ENCODE measurements around the gene HAS3.
"Not testable (repeated sequence)": the region's sequence is repeated elsewhere in the genome, so short reads cannot be mapped to it uniquely, and the experiment has no call there.

GRCh38 chr16:69139464-69139863, 34.0 kb downstream of the HAS3 start:
- TF ChIP-seq, protein P1, sequence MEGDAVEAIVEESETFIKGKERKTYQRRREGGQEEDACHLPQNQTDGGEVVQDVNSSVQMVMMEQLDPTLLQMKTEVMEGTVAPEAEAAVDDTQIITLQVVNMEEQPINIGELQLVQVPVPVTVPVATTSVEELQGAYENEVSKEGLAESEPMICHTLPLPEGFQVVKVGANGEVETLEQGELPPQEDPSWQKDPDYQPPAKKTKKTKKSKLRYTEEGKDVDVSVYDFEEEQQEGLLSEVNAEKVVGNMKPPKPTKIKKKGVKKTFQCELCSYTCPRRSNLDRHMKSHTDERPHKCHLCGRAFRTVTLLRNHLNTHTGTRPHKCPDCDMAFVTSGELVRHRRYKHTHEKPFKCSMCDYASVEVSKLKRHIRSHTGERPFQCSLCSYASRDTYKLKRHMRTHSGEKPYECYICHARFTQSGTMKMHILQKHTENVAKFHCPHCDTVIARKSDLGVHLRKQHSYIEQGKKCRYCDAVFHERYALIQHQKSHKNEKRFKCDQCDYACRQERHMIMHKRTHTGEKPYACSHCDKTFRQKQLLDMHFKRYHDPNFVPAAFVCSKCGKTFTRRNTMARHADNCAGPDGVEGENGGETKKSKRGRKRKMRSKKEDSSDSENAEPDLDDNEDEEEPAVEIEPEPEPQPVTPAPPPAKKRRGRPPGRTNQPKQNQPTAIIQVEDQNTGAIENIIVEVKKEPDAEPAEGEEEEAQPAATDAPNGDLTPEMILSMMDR (conservative IDR thresholded peaks at IDR 0.05; ENCODE audit: low read depth, low read length) = not testable (repeated sequence)
- not testable (repeated sequence) for TF ChIP-seq EZH2phosphoT487 (IDR thresholded peaks at IDR 0.05; ENCODE audit: borderline replicate concordance, low read length); EZH2 (IDR thresholded peaks at IDR 0.05; ENCODE audit: low read length, unreplicated experiment)

Data from PC-3 (cell line).